NCI-H2107 treated with DMSO at 0.1 percent for 48 hours (cell line): ENCODE data around the gene RBM20.
A peak's percentile ranks its signal among the peaks of the same experiment; 100 is the strongest.

Experiments
- DNase-seq: peaks from one replicate; lab custom pipeline; 2025; ENCODE audit not compliant: unreplicated experiment; lab: John Stamatoyannopoulos, UW

Gene RBM20

DNA sequence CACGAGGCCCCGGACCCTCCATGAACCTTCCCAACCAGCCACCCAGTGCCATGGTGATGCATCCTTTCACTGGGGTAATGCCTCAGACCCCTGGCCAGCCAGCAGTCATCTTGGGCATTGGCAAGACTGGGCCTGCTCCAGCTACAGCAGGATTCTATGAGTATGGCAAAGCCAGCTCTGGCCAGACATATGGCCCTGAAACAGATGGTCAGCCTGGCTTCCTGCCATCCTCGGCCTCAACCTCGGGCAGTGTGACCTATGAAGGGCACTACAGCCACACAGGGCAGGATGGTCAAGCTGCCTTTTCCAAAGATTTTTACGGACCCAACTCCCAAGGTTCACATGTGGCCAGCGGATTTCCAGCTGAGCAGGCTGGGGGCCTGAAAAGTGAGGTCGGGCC, 137.0 kb downstream of the RBM20 start:
- no peak for DNase-seq

DNA sequence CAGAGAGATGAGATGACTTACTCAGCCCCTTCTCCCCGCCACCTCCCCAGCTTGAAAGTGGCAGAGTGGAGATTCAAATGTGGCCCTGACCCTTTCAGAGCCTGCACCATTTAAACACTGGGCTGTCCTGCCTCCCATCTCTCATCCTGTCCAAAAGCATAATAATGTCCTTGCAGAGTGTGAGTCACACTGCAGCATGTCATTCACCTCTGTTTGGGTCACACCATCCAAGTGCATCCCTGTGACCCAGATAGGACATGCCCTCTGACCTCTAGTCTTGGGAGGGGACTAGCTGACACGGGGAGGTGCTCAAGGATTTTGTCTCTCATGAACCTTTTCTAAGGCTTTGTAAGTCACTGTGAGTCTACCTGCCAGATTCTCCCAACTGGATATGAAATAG, 138.5 kb downstream of the RBM20 start:
- no peak for DNase-seq

DNA sequence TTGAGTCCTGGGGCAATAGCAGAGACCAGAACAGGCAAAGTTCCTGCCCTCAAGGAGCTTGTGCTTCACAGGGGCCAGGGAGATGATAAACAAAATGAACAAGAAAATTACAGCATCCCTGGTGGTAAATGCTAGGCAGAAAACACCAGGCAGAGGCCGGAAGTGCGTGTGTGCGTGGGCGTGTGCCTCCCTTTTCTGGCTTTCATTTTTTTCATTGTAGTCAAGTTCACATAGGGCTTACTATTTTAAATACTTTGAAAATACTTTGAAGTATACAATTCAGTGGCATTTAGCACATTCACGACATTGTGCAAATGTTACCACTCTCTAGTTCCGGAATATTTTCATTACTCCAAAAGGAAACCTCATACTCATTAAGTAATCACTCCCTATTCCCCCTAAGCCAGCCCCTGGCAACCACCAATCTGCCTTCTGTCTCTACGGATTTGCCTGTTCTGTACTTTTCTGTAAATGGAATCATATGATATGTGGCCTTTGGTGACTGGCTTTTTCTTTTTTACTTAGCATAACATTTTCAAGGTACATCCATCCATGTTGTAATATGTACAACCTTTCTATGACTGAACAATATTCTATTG, 139.5 kb downstream of the RBM20 start:
- no peak for DNase-seq

DNA sequence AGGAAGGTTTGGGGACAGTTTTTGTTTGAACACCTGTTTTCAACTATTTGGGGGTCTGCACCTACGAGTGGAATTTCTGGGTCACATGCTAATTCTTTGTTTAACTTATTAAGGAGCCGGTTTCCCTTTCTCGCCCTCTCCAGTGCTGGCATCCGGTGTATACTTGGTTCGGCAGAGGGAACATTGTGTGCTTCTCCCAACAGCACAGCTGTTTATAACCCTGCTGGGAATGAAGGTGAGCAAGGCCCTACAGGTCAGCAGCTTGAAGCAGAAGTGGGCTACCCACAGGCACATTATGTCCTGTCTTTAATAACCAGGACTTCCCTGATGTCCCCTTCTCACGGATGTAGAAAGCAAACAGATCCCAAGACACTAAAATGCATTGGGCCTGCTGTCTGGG, 140.1 kb downstream of the RBM20 start:
- no peak for DNase-seq

DNA sequence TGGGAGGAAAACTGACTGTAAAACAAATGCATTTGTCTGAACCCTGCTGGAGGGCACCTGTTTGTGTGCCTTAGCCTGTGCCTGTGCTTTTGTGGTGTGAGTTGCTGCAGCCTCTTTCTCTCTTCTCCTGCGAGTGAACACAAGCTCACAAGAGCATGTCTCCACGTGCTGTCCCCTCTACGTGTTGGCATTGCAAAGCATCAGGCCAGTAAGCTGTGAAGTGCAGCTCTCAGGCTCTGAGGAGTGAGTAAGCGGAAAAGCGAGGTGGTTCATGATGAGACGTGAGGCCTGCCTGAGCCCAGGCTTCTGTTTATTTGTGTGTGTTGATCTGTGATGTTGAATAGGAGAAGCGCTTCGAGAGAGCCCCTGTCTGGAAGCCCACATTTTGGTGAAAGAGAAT, 142.0 kb downstream of the RBM20 start:
- DNase-seq, result no peak

DNA sequence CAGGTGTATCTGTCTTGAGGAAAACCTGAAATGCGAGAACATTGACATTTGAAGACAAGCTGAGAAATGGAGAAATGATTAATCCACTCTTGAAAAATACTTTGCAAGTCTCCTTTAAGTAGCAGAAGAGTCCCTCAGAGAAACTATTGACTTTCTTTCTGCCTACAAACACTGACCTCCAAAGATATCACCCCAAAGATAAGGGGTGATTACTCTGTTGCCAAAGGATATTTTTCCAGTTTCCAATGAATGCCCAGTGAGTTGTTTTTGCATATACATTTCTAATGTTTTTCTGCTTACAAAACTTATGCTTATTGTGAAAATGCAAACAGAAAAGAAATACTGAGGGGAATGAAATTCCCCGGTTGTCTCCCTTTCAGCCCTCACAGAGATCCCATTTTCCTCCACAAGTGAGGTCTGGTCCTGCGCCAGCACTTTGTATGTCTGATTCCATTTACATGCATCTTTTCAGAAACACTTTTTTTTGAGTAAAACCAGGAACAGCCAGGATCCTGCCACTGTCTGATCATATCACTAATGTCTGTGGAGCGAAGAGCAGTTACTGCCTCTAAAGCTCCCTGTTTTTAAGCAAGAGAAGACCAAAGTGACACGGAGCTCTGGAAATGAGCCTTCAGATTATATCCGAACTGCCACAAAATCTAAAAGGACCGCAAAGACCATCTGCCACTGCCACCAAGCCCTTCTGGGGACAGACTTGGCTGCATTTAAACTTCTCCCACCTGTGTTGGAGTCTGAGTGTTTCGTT, 144.7 kb downstream of the RBM20 start:
- no peak for DNase-seq

DNA sequence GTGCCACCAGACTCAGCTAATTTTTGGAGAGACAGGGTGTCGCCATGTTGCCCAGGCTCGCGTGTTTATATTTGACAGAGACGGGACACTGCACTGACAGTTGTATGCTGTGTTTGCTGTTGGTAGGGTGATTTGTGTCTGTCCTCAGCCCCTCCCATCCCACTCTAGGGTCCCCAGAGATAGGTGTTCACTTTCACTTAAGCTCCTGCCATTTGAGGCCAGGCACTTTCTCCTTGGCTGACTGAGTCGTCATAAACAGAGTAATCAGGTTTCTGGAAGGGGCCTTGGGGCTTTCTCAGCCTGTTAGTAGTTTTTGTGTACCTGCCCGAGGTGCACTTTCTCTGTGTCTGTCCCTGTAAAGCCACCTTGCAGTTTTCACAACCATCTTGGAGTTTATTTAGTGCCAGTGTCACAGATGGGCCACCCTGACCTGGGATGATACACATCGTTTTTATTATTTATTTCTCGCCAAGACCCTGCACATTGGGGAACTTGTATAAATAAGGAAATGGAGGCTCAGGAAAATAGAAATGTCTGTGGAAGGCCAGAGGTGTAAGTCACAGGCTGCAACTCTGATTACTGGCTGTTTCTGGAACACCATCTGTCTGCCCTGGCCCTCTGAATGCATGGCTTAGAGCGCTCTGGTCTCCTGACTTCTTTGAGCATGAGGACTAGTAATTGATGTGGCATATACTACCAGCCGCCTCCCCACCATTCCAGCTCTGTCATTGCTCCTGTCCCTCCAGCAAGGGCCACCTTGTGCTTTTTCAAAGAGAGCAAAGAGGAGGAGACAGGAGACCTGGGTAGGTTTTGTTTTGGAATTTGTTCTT, 145.7 kb downstream of the RBM20 start:
- peak; percentile 11 for DNase-seq

DNA sequence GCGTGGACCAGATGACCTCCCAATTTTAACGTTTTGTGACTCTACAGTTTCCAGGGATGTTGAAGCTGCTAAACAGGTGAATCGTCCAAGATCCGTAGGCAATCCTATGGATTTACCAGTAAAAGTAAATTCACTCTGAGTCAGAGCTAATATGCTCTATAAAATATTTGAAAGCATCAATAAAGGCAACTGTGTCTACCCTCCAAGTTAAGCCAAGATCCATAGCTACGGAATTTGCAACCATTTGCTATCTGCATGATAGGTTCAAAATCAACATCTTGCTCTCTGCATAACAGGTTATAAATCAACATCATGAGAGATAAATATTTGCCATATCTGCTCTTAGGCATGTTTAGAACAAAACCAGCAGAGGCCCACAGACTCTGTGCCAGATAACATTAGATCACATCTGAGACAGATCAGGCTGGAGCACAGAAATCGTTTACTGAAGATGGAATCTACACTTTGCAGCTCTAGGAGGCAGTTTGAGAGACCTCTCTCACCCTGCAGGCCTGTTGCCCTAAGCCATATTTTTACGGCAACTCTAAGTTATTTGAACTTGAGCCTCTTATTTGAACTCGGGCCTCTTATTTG, 146.9 kb downstream of the RBM20 start:
- DNase-seq, result no peak

DNA sequence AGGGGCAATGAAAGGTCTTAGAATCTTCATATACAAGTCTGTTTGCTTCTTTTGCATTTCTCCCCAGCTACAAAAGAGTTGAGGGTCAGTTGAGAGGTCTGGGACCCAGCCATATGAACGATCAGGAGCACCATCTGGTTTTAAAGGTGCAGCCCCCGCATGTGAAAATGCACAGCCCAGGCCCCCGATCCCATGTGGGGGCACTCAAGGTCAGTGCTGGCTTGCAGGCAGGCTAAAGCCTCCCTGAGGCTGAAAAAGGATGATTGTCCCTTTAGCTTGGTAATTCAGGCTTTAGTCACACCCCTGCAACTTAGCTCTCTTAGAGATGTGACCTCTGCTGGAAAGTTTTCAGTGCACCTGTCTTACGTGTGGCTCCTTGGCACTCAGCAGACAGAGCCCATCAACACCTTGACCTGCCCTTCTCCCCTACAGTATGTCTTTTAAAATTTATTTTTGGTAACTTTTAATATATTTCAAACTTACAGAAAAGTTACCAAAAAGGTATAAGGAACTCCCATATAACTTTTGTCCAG, 147.5 kb downstream of the RBM20 start:
- no peak for DNase-seq

DNA sequence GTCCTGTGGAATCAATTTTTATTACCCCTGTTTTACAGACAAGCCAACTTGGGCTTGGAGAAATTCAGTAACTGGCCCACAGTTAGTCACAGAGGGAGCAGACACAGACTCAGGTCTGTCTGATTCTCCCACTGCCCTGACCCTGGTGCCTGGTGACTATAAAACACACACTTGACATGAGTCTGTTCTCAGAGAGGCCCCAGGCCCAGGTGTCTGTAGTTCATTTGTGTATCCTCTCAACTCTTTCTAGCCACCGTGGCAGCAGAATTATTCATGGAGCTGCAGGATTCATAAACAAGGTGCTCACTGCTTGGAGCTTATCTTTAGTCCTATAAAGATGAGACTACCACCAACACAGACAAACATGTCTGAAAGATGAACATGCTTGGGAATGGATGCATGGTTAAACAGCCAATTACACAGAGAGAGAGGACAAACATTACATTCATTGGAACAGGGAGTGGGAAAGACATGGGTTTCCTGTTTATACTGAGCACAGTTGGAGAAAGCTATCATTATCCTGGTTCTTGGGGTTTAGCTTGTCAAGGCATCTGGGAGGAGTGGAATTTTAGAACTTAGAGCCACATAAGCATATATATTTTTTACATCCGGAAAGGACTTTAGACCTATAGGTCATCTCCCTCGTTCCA, 148.5 kb downstream of the RBM20 start:
- DNase-seq, result no peak

DNA sequence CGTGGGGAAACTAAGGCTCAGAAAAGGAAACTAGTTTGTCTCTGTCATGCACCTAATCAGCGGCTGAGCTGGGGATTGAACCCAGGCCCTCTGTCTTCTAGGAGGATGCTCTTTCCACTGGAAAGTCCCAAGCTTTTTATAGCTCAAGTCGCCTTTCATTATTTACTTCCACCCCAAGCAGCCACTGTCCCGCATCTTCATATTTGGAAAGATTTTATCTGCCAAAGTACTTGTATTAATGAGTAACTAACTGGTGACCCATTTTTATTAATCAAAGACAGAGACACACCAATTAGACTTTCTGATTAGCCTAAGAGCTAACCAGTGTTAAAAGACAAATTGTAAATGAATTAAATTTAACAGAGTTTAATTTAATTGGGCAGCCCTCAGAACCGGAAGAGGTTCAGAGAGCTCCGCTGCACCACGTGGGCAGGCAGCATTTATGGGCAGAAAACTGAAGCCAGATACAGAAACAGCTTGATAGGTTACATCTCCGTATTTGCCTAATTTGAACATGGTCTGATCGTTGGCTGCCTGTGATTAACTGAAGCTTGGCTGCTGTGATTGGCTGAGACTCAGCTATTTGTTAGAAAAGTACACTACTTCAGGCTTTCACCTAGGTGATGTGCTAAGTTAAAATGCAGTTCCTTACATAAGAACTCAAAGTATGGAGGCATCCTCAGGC, 149.1 kb downstream of the RBM20 start:
- peak; percentile 49 for DNase-seq

DNA sequence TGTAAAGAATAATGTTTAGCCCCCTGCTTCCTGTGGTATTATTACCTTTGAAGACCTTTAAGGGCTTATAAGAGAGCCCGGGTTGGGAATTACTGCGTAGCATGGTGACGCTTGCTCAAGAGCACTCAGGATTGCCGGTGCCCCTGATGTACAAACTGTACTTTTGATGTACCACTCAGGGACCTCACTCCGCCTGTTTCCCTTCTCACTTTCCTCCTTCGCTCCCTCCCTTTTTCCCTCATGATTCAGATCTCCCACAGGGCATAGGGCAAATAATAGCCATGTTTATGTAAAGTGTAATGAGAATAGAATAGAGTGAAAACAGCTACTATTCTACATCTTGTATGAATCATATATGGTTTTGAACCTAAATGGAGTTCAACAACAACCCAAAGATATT, 149.8 kb downstream of the RBM20 start:
- peak; percentile 49 for DNase-seq

DNA sequence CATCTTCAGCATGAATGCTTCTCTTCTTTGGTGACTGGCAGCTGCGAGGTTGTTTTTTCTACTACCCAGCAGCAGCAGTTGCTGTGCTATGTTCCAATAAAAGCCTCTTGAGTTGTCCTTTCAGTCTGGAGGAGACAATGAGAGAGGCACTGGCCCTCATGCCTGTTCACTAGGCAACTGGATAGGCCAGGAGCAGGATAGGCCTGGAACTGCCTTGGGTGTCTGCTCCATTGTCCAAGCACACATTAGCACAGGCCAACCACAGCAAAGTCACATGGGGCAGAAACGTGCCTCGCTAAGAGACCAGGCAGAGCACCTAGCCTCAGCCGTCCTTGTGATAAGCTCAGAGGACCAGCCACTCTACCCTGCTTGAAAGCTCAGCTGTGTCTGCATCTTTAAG, 150.7 kb downstream of the RBM20 start:
- DNase-seq, result peak; percentile 84

DNA sequence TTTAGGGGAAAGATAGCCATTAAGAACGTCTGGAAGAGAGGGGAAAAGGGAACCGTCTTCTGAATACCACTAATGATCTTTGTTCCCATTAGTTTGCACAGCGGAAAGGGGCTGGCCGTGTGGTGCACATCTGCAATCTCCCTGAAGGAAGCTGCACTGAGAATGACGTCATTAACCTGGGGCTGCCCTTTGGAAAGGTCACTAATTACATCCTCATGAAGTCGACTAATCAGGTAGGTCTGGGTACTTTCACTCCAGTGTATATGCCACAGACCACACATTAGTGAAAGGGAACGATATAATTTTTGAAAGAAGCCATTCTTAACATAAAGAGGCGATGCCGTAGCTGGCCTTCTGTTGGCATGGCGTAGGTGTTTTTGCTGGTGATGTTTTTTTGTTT, 153.3 kb downstream of the RBM20 start:
- no peak for DNase-seq

DNA sequence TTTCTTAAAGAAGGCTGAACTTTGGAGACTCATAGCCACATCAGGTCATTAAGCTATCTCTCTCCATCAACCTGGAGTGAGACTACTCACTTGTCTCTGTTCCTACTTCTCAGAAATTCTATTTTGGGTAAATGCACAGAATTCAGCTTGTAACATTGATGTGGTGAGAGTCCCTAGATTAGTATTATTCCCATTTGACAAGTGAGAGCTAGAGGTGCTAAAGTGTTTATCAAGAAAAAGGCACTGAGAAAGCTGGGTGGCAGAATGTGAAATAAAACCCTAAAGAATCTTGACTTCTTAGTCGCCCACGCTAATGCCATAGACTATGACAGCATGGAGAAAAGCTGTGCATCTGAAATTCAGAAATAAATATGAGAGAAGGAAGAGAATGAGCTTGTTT, 154.2 kb downstream of the RBM20 start:
- no peak for DNase-seq

DNA sequence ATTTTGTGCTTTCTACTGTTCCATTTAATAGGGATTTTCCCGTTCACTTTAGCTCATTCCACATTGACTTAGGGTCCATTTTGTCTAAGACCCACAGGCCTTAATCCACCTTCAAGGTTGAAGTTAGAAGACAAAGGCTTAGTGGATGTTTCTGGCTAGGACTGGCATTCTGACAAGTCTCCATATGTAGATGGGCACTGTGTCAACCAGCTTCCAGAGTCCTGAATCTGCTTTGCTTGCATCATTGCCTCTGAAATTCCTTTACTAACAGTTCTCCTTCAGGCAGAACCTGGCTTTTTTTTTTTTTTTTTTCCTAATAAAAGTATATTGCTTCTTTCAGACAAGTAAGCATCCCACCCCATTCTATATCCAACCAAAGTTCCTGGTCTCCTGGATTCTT, 158.0 kb downstream of the RBM20 start:
- DNase-seq, result peak; percentile 30

DNA sequence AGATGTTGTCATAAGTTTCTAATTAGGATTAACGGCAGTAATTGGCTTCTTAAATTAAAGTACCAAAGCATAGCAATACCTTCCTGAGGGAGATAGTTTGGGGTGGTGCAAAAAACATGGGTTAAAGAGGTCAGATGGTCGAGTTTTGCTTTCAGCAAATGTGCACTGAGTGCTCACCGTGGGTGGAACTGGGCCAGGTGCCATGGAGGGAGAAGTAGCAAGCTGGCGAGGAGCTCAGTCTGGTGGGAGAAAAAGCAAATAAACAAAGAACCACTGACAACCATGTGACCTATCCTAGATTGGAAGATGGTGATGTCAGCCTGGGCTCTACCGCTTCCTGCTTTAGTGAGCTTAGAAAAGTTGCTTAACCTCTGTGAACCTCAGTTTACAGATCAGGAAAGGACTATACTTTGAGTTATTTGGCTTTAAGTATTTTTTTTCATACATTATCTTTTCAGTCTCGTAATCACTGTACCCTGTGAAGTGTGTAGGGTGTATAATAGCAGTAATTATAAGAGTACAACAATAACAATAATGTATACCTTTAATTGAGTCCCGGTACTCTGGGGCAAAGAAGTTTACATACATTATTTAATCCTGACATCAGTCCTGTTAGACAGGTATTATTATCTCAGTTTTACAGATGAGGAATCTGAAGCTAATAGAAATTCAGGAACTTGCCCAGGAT, 158.6 kb downstream of the RBM20 start:
- peak; percentile 80 for DNase-seq

DNA sequence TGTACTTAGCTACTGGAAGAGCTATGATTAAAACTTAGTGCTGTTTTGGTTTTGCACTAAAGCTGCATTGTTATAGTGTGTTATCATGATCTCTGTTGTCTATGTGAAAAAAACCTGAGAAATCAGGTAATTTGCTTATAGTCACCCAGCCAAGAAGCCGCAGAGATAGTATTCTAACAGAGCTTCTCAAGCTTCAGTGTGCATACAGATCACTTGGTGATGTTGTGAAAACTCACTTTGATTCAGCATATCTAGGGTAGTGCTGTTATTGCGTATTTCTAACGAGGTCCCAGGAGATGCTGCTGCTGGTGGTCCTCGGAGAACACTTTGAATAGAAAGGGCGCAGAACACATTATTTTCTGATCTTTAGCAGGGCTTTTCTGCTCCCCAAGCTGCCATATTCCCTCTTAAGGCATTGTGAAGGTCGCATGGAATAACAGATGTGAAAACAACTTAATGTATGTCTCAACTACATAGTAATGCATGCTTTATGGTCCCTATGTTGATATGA, 159.2 kb downstream of the RBM20 start:
- no peak for DNase-seq

DNA sequence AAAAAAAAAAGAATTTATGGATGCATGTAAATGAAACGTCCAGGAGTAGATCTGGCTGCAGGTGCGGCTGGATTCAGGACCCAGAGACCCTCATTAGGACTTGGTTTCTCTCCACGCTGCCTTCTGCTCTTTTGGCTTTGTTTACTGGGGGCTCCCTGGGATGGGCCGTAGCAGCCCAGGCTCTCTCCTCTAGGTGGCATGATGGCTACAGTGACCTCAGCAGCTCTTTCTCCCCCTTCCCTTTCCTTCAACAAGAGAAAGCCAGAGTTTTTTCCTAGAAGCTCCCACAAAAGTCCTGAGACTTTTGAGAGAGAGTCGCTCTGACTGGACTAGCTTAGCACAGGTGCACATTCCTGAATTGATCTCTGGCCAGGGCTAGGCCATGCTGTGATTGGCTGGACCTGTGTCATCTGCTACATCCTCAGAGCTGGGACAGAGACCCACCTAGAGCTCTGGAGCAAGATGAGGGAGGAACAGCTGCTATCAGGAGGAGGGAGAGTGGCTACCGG, 159.7 kb downstream of the RBM20 start:
- DNase-seq, result peak; percentile 30
